Stimulated activated CD8-positive, alpha-beta memory T cell treated with anti-CD3 and anti-CD28 coated beads, Interleukin-15, amount 100 ng/mL, for 1 hour (primary cell): ENCODE results near the gene CISH.
A peak's percentile ranks its signal among the peaks of the same experiment; 100 is the strongest.

Source experiments
- DNase-seq: peaks from one replicate; pipeline ENCODE4 v3.0.0-alpha.2; 2020; ENCODE audit warnings: low read depth

CISH gene

DNA sequence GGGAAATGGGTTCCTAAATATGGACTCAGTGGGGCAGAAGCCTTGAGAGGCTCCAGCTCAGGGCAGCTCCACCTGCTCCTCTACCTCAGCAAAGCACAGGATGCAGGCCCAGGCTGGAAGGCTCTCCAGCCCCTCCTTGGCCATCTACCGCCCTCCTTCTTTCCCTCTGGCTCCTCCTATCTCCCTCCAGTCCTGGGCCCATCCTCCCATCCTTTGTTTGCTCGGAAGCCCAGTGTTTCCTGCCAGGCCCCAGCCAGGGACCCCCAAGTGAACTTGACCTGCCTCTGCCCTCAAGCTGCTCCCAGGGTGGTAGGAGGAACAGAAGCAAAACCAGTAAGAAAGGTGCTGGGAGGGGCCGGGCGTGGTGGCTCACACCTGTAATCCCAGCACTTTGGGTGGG, 25.4 kb upstream of the CISH start:
- DNase-seq, result no peak

DNA sequence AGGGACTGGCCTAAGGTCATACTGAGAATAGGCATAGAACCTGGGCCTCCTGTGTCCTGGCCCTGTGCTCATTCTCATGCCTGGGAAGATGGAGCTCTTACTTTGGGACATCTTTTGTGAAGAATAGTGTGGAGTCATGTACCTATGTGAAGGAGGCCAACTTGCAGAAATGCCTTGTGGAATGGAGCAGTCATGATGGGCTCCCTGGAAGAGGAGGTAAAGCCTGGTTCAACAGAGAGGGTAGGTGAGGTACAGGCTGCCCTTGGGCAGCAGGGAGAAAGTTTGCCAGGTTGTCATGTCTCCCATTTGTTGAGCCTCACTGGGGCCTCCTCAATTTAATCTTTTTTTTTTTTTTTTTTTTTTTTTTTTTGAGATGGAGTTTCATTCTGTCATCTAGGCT, 23.5 kb upstream of the CISH start:
- DNase-seq, result no peak

DNA sequence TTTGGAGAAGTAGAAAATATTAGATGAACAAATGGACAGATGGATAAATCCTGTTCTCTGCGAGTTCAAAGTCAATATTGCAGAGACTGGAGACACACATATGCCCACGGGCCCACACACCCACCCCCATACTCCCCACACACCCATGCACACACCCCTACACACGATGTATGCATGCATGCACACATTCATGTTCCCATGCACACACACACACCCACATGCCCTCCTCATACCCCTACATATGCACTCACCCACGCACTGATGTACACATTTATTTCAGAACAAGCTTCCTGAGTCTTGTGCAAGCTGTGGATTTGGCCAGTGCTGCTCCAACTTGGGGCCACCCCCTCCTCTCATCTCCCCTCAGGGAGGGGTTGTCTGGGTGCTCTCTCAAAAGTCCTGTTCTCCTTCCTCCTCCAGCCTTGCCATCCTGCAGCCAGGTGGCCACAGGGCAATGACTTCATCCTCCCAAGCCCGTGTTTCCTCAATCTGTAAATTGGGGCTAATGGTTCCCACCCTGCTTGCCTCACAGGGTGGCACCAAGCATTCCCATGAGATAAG, 21.7 kb upstream of the CISH start:
- DNase-seq, result no peak

DNA sequence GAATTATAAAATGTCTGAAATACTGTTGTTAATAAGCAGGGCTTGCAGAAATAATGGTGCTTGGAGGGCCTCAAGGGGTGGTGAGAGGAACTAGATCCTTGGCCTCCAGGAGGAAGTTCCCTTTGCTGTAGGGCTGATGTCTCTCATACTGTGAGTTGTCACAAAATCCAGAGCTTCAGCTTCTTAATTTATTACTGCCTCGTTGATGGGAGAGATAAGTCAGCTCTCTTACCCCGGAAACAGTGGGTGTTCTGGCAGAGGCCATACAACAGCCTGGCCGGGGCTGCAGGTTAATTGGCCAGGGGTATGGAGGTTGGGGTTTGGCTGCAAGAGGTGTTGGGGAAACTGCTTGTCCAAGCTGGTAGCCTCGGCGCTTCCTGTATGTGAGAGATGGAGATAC, 20.9 kb upstream of the CISH start:
- no peak for DNase-seq

GRCh38 chr3:50630877-50631276, 19.3 kb upstream of the CISH start:
- DNase-seq, result no peak

DNA sequence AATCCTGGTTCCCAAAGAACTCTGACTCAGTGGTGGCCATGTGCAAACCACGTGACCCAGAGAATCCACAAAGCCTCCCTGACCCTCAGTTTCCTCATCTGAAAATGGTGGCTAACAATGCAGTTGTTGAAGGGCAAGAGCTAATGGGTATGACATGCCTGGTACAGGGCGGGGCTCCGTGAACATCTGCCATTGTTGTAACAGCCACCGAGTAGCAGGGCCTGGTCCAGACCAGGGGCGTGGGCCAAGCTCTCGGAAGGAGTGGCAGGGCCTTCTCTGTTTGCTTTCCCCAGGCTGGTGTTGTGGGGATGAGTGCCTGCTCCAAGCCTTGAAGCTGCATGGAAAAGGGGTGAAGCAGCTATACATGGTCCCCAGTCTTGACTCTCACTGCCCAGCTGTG, 18.8 kb upstream of the CISH start:
- no peak for DNase-seq

- DNase-seq, result no peak
Measured at GRCh38 chr3:50628601-50629000, 17.0 kb upstream of the CISH start.

- no peak for DNase-seq
Measured at GRCh38 chr3:50627407-50628051, 16.0 kb upstream of the CISH start.

- DNase-seq, result no peak
Measured at GRCh38 chr3:50626401-50626800, 14.8 kb upstream of the CISH start.

DNA sequence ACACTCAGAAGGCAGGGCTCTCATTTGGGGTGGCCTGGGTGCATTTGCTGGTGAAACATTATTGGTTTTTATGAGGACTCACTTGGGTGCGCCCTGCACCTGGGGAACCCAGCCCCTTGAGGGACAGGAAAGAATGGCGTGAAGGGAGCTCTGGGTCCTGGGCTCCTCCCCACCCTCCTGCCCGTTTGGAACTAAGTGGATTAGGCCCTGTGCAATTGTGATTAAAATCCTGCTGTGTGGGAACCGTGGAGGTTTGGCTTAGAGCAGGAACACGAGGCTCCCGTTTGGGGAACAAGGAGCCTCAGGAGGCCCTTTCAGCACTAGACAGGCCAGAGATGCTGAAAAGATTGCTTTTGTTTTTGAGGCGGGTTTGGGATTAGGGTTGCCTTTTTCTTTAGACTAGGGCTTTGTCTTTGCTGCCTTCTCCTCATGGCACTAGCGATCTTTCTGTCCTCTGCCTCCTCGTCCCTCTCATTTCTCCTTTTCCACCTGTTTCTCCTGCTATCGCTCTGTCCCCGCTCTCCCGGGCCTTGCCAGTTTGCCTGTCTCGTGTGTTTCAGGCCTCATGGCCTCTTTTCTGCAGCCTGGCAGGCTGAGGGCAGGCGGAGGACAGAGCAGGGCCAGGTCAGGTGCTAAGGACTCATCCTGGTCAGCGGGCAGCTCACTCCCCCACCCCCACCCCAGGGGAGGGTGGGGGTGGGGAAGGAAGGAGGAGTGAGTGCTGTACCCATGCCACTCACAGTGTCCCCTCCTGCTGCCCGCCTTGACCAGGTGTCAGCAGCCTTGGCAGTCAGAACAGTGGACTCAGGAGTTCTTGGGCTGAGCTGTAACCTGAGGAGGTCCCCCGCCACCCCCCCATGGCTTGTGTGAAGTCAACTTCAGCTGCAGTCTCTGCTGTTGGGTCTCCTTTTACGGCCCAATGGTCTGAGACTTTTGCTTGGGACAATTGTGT, 13.9 kb upstream of the CISH start:
- no peak for DNase-seq

DNA sequence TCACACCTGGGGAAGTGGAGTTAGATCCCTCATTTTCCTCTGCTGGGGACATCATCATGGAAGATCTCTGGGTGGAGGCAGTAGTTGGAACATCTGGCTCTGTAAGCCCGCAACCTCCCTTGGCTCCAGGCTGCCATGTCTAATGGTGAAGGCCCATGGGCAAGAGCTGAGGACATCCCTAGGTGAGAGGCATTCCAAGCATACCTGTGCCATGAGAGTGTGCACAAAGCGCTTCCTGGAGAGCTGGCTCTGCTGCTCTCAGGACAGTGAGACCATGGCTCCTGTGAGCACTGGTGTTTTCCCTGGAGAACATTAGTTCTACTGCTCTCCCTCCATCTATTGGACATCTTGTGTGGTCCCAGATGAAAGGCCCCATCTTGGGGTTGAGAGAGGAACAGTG, 13.1 kb upstream of the CISH start:
- DNase-seq, result no peak

- DNase-seq, result no peak
Measured at GRCh38 chr3:50623840-50624474, 12.4 kb upstream of the CISH start.

DNA sequence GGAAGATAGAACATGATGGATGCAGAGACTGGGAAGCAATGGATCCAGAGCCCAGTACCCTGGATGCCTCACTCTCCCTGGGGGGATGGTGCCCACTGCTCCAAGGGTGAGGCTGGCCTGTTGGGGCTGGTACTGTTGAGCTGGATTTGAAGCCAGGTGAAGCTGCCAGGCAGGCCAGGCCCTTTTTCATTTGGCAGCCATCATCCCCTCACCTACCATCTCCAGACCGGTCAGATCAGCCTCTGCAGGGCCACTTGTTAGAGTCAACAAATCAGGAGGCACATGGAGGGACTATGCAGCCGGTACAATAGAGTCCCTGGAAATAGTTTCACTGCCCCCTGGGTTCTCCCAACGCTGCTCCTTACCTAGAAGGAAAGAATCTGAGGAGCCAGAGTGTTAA, 11.3 kb upstream of the CISH start:
- DNase-seq, result no peak

DNA sequence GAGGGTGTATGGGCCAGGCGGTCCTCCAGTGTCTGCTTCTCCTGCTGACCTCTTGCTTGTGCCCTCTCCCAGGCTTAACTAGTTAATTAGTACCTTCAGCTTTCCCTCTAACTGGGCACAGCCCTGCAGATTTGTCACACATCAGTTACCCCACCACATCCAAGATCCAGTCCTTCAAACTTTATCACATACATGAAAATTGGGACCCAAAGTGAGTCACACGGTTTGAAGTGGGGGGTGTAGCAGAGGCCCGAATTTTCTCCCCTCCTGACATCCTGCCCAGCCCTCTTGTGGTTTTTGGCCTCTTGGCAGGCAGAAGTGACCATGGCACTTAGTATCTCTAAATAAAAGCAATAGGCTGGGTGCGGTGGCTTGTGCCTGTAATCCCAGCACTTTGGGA, 9.2 kb upstream of the CISH start:
- no peak for DNase-seq

DNA sequence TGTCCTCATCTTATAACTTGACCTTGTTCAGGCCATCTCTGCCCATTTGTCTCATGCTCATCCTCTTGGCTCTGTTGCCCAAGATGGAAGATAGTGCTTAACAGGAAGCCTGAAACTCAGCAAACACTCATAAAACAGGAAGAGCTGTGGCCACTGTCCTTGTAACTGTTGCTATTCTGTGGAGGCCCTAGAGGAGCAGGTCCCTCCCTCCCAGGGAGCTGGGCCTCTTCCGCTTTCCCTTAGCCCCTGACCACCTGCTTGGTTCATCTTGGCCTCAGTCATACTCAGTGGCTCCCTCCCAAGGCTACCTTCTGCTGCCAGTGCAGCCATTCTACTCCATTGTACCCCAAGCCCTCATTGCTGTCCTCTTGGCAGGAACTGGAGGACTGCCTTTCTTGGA, 8.8 kb upstream of the CISH start:
- no peak for DNase-seq

DNA sequence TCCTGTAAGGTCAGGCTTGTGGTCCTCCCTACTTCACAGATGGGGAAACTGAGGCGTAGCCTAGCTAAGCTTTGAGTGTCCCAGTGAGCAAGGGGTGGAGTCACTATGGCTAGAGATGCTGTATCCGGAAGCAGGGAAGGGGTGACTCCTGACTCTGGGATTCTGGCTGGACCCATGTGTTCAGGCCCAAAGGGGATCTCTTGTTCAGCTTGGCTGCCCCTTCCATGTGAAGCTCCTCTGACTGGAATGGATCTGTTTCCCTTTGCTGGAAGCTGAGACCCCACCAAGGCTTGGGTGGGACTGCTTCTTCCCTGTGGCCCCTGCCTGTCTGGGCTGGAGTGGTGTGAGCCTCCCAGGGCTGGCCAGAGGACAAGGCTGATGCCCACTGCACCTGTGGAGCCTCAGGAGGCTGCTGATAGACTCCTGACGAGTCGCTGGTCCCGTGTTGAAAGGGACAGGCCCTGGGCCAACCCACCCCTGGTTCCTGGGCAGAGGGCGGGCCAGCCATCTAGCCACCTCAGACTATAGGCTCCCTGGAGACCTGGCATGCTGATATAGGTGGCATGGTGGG, 6.4 kb upstream of the CISH start:
- no peak for DNase-seq

DNA sequence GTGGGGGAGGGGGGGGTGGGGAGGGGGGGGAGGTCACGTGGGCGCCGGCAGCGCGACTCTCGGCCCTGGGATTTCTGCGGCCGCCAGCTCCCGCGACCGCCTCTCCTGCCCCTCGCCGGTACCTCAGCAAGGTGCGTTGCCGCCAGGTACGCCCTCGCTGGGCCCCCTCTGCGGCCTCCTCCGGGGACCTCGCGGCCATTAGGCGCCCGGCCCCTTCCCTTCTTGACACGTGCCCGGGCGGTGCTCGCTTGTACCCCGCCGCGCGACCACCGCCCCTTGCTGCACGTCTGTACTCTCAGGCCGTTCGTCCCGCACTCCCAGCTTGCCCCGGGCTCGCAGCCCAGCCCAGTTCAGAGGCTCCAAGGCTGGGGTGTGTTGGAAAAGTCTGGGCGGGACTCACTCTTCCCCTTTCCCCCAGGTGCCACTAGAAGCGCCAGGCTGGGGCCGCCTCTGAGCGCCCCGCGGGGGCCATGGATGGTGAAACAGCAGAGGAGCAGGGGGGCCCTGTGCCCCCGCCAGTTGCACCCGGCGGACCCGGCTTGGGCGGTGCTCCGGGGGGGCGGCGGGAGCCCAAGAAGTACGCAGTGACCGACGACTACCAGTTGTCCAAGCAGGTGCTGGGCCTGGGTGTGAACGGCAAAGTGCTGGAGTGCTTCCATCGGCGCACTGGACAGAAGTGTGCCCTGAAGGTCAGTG, 5.7 kb upstream of the CISH start, which contains the start of gene MAPKAPK3:
Gene MAPKAPK3, plus strand, starts transcription at position 56 of the 696 bp plus-strand sequence. Its CDS starts 415 bp downstream, at position 471.
- no peak for DNase-seq

- DNase-seq, result peak; percentile 94
Measured at GRCh38 chr3:50616770-50617095, 5.2 kb upstream of the CISH start.

GRCh38 chr3:50616003-50616769, 4.6 kb upstream of the CISH start:
- peak; percentile 72 for DNase-seq

- no peak for DNase-seq
Measured at GRCh38 chr3:50615190-50615589, 3.6 kb upstream of the CISH start.
